A549 (cell line): ENCODE results near the gene TTC7B. TPM values are rescaled to one million over a fixed set of nuclear protein-coding genes. Genes with fewer than 3 reads are reported as not detected.

Source experiments
- ATAC-seq, 2 experiments: fragments of 200-7000 bp in 1 of 2; fragments of >200 bp in 1 of 2; cut with Nextera tagmentation in 1 of 2; cut with Tn5 transposase in 1 of 2; 3 replicates each; pipeline versions ENCODE4 v1.8.0 to v1.9.1; 2018 to 2020; ENCODE audit warnings: mild to moderate bottlenecking in 1 of 2, moderate library complexity in 1 of 2
- CTCF ChIA-PET: fragments of 300-600 bp; sonication (Branson Sonifier 250); formaldehyde crosslinking; extraction: SDS; loops from one replicate; lab custom pipeline; 2021; ENCODE audit warnings: antibody characterized with exemption, inconsistent platforms; lab: Yijun Ruan, JAX
- POLR2A ChIA-PET: fragments of 350-600 bp; formaldehyde crosslinking; extraction: SDS; loops from one replicate; lab custom pipeline; 2021; ENCODE audit warnings: antibody characterized with exemption, inconsistent platforms; lab: Yijun Ruan, JAX
- DNase-seq, 2 experiments: peaks; one replicate each; pipeline versions ENCODE4 v3.0.0 to v3.0.0-alpha.2; 2011 to 2016; ENCODE audit warnings: low read depth in 1 of 2, low spot score in 1 of 2
- FAIRE-seq: peaks from 2 replicates; lab custom pipeline; 2011; peaks lifted over from hg19 to GRCh38; lab: Jason Lieb, UNC
- H3K27ac ChIP-seq, 2 experiments: fragments of >200 bp; sonication (Bioruptor Twin); formaldehyde crosslinking; 3 replicates each; pipeline ENCODE4 v1.5.1; 2016 to 2017
- H3K4me1 ChIP-seq: fragments of >200 bp; sonication (Bioruptor Twin); formaldehyde crosslinking; 3 replicates; pipeline ENCODE4 v1.6.1; 2016
- H3K4me2 ChIP-seq: fragments of >200 bp; sonication (Bioruptor Twin); formaldehyde crosslinking; 3 replicates; pipeline ENCODE4 v1.6.1; 2016
- H3K4me3 ChIP-seq: fragments of >200 bp; sonication (Bioruptor Twin); formaldehyde crosslinking; 3 replicates; pipeline ENCODE4 v1.5.1; 2016
- H3K9me3 ChIP-seq: fragments of >200 bp; sonication (Bioruptor Twin); formaldehyde crosslinking; 3 replicates; pipeline ENCODE4 v1.6.1; 2016
- CBX8 ChIP-seq: fragments of 200-600 bp; sonication (generic); IDR thresholded peaks from 2 replicates; pipeline ENCODE4 v1.6.1; 2016
- CHD4 ChIP-seq: fragments of 200-600 bp; sonication (generic); IDR thresholded peaks from 2 replicates; pipeline ENCODE4 v1.6.1; 2016; ENCODE audit warnings: antibody characterized with exemption, mild to moderate bottlenecking, borderline replicate concordance
- EHF ChIP-seq: fragments of 250-450 bp; sonication (Bioruptor Pico); IDR thresholded peaks from 2 replicates; pipeline ENCODE4 v1.5.0; 2020; ENCODE audit warnings: mild to moderate bottlenecking
- EHMT2 ChIP-seq: fragments of 200-600 bp; sonication (generic); IDR thresholded peaks from 2 replicates; pipeline ENCODE4 v1.6.1; 2016; ENCODE audit warnings: antibody characterized with exemption, low read depth, mild to moderate bottlenecking, moderate library complexity
- GATA3 ChIP-seq: IDR thresholded peaks from 2 replicates; pipeline ENCODE4 v1.6.1; 2012; ENCODE audit warnings: borderline replicate concordance
- HEYL ChIP-seq: fragments of 250-450 bp; sonication (Bioruptor Pico); IDR thresholded peaks from 2 replicates; pipeline ENCODE4 v1.8.0; 2021; ENCODE audit warnings: mild to moderate bottlenecking, moderate library complexity
- HMGXB4 ChIP-seq: fragments of 250-450 bp; sonication (Bioruptor Pico); IDR thresholded peaks from 2 replicates; pipeline ENCODE4 v1.5.0; 2021; ENCODE audit warnings: mild to moderate bottlenecking, moderate library complexity, borderline replicate concordance
- JUN ChIP-seq, 2 experiments: fragments of >200 bp; sonication (Bioruptor Twin); formaldehyde crosslinking; IDR thresholded peaks; 2 replicates in 1 of 2; 3 replicates in 1 of 2; pipeline ENCODE4 v1.6.1; 2016 to 2017
- MAZ ChIP-seq: fragments of 150-350 bp; IDR thresholded peaks from 2 replicates; pipeline ENCODE4 v1.6.1; 2014; ENCODE audit warnings: antibody characterized with exemption, low read depth, low read length, borderline replicate concordance
- MYC ChIP-seq: IDR thresholded peaks from 2 replicates; pipeline ENCODE4 v1.6.1; 2012; ENCODE audit warnings: mild to moderate bottlenecking, inconsistent platforms, low read length, improper control_type of control experiment, borderline replicate concordance
- NPAS2 ChIP-seq: fragments of 250-450 bp; sonication (Bioruptor Pico); IDR thresholded peaks from 2 replicates; pipeline ENCODE4 v1.8.0; 2022; ENCODE audit warnings: mild to moderate bottlenecking, moderate library complexity, borderline replicate concordance
- NR3C1 ChIP-seq: fragments of >200 bp; sonication (Bioruptor Twin); formaldehyde crosslinking; IDR thresholded peaks from 3 replicates; pipeline ENCODE4 v1.6.1; 2017
- POLR2AphosphoS2 ChIP-seq: conservative IDR thresholded peaks from 2 replicates; pipeline ENCODE4 v1.6.1; 2012; ENCODE audit warnings: low read length, improper control_type of control experiment, inconsistent platforms
- RAD21 ChIP-seq, 2 experiments: fragments of >200 bp in 1 of 2; sonication (Bioruptor Twin) in 1 of 2; formaldehyde crosslinking in 1 of 2; IDR thresholded peaks in 1 of 2; conservative IDR thresholded peaks in 1 of 2; 2 replicates in 1 of 2; 3 replicates in 1 of 2; pipeline ENCODE4 v1.6.1; 2012 to 2018; ENCODE audit warnings: inconsistent platforms in 1 of 2
- REST ChIP-seq: fragments of 200-600 bp; sonication (generic); IDR thresholded peaks from 2 replicates; pipeline ENCODE4 v1.6.1; 2016; ENCODE audit warnings: antibody characterized with exemption, mild to moderate bottlenecking, moderate library complexity
- RNF2 ChIP-seq: fragments of 200-600 bp; sonication (generic); IDR thresholded peaks from 2 replicates; pipeline ENCODE4 v1.6.1; 2016; ENCODE audit warnings: low read depth, mild to moderate bottlenecking, antibody characterized with exemption, moderate library complexity, borderline replicate concordance
- SMC3 ChIP-seq: fragments of >200 bp; sonication (Bioruptor Twin); formaldehyde crosslinking; IDR thresholded peaks from 3 replicates; pipeline ENCODE4 v1.6.1; 2018; ENCODE audit warnings: inconsistent platforms
- TFCP2L1 ChIP-seq: fragments of 250-450 bp; sonication (Bioruptor Pico); IDR thresholded peaks from 2 replicates; pipeline ENCODE4 v1.5.0; 2021; ENCODE audit warnings: mild to moderate bottlenecking
- ZFP36 ChIP-seq: fragments of 450-650 bp; IDR thresholded peaks from 2 replicates; pipeline ENCODE4 v1.6.1; 2014; ENCODE audit warnings: borderline replicate concordance; ENCODE audit not compliant: partially characterized antibody
- ZSCAN20 ChIP-seq: fragments of 250-450 bp; sonication (Bioruptor Pico); IDR thresholded peaks from 2 replicates; pipeline ENCODE4 v1.8.0; 2022; ENCODE audit warnings: mild to moderate bottlenecking, moderate library complexity
- WGBS: methylation state at CpG from one replicate; pipeline ENCODE4 v1.1.6; 2017; ENCODE audit errors: missing lambda C conversion rate; 5-methylcytosine and 5-hydroxymethylcytosine counted together
- polyA plus RNA-seq, 4 experiments: library from polyadenylated mRNA; depleted of rRNA in 3 of 4; stranded (reverse); fragments of >200 nt; fragmentation: RNase III in 1 of 4; extraction: RNeasy Plus Mini Kit Qiagen cat#74134 plus additional on column Dnase treatment in 1 of 4; gene quantifications; 2 replicates in 3 of 4; 3 replicates in 1 of 4; pipeline ENCODE4 v1.2.3, GENCODE V29; 2011 to 2017

Gene TTC7B
- polyA plus RNA-seq, 2 of the 4 experiments (the other 2 are of a cell fraction): 16.6 to 28.0 TPM

- ChIA-PET CTCF (interaction anchor here (0.6 to 1.5 kb wide), 4 partner anchors 65 to 1009 kb away, joined by 3 to 6 read pairs (median 4); no protein-coding TSS in a partner anchor), POLR2A (no interaction called here)
- no peak overlapping the region for H3K4me2 ChIP-seq
- H3K9me3 ChIP-seq: no peaks in the 10 kb centered on the region
- FAIRE-seq (no peak), DNase-seq (no peak), ATAC-seq (no peak)
- TF ChIP-seq JUN (IDR thresholded peaks at IDR 0.05) (no peak), MAZ (no peak)
- no peak overlapping the region for H3K27ac ChIP-seq
- H3K4me3 ChIP-seq: no peak overlapping the region
- 90% methylated on average over 1 of the region's 1 CpG for WGBS
- no peaks in the 10 kb centered on the region for H3K4me1 ChIP-seq
These were observed 123.4 kb downstream of the TTC7B start for GRCh38 chr14:90692826-90693225.

GRCh38 chr14:90692061-90692460 lies 124.2 kb downstream of the TTC7B start:
- Histone ChIP-seq H3K27ac (no peak overlapping the region), H3K4me2 (no peak overlapping the region), H3K9me3 (no peaks in the 10 kb centered on the region), H3K4me1 (no peaks in the 10 kb centered on the region), H3K4me3 (no peak overlapping the region)
- no peak for FAIRE-seq
- 81% methylated on average over 2 of the region's 2 CpGs for WGBS
- no peak for DNase-seq
- CTCF ChIA-PET: interaction anchor here (0.6 to 1.5 kb wide), 4 partner anchors 66 to 1010 kb away, joined by 3 to 6 read pairs (median 4); no protein-coding TSS in a partner anchor
- TF ChIP-seq ZFP36 (no peak), NR3C1 (no peak), REST (no peak), HMGXB4 (CRISPR knock-in tag) (no peak), RNF2 (no peak), SMC3 (no peak), EHMT2 (no peak), GATA3 (no peak), MYC (no peak), ZSCAN20 (CRISPR knock-in tag) (no peak), CHD4 (no peak), RAD21 (conservative IDR thresholded peaks at IDR 0.05 in 1 of 2, IDR thresholded peaks at IDR 0.05 in 1 of 2) (no peak), POLR2AphosphoS2 (no peak), CBX8 (no peak), TFCP2L1 (no peak), HEYL (CRISPR knock-in tag) (no peak), EHF (CRISPR knock-in tag) (no peak), NPAS2 (CRISPR knock-in tag) (no peak)
- POLR2A ChIA-PET: no interaction called here
- no peak for ATAC-seq
